Measurements from ENCODE around the gene NRP1. TPM values are rescaled to one million over a fixed set of nuclear protein-coding genes. Genes with fewer than 3 reads are reported as not detected.

The NRP1 gene
- total RNA-seq, 1 donor from 2014 or later: 100 TPM

GRCh38 chr10:33235251-33235884, 99.1 kb downstream of the NRP1 start:
- Mint-ChIP-seq H3K36me3 (ENCODE audit: unreplicated experiment) (peaks cover 7% of the 10 kb centered on the region), H3K4me3 (ENCODE audit: unreplicated experiment) (no peak overlapping the region), H3K4me1 (ENCODE audit: low read depth, unreplicated experiment) (peaks cover 10% of the 10 kb centered on the region), H3K27ac (ENCODE audit: unreplicated experiment) (no peak overlapping the region), H3K27me3 (ENCODE audit: unreplicated experiment) (peaks cover 3% of the 10 kb centered on the region), H3K9me3 (ENCODE audit: unreplicated experiment) (no peaks in the 10 kb centered on the region)
- DNase-seq: no peak
- no peak for TF ChIP-seq CTCF (IDR thresholded peaks at IDR 0.05; ENCODE audit: partially characterized antibody, unreplicated experiment)

- peaks cover 7% of the 10 kb centered on the region for H3K36me3 Mint-ChIP-seq (ENCODE audit: unreplicated experiment)
- H3K4me1 Mint-ChIP-seq (ENCODE audit: low read depth, unreplicated experiment): peaks cover 10% of the 10 kb centered on the region
- peaks cover 3% of the 10 kb centered on the region for H3K27me3 Mint-ChIP-seq (ENCODE audit: unreplicated experiment)
- no peak overlapping the region for H3K27ac Mint-ChIP-seq (ENCODE audit: unreplicated experiment)
- no peaks in the 10 kb centered on the region for H3K9me3 Mint-ChIP-seq (ENCODE audit: unreplicated experiment)
- TF ChIP-seq CTCF (IDR thresholded peaks at IDR 0.05; ENCODE audit: partially characterized antibody, unreplicated experiment): no peak
- DNase-seq: no peak
- no peak overlapping the region for H3K4me3 Mint-ChIP-seq (ENCODE audit: unreplicated experiment)
Measured at GRCh38 chr10:33234831-33235237, 99.6 kb downstream of the NRP1 start.

- TF ChIP-seq CTCF (IDR thresholded peaks at IDR 0.05; ENCODE audit: partially characterized antibody, unreplicated experiment): no peak
- H3K9me3 Mint-ChIP-seq (ENCODE audit: unreplicated experiment): no peaks in the 10 kb centered on the region
- H3K4me1 Mint-ChIP-seq (ENCODE audit: low read depth, unreplicated experiment): peaks cover 17% of the 10 kb centered on the region
- peaks cover 3% of the 10 kb centered on the region for H3K27me3 Mint-ChIP-seq (ENCODE audit: unreplicated experiment)
- peak overlapping the region; percentile 2 for H3K27ac Mint-ChIP-seq (ENCODE audit: unreplicated experiment)
- no peak overlapping the region for H3K4me3 Mint-ChIP-seq (ENCODE audit: unreplicated experiment)
- no peak for DNase-seq
- peaks cover 7% of the 10 kb centered on the region for H3K36me3 Mint-ChIP-seq (ENCODE audit: unreplicated experiment)
Measured at GRCh38 chr10:33233635-33234034, 100.8 kb downstream of the NRP1 start.

GRCh38 chr10:33233221-33233620, 101.2 kb downstream of the NRP1 start:
- no peak overlapping the region for H3K4me3 Mint-ChIP-seq (ENCODE audit: unreplicated experiment)
- H3K27ac Mint-ChIP-seq (ENCODE audit: unreplicated experiment): no peak overlapping the region
- H3K4me1 Mint-ChIP-seq (ENCODE audit: low read depth, unreplicated experiment): peaks cover 15% of the 10 kb centered on the region
- H3K9me3 Mint-ChIP-seq (ENCODE audit: unreplicated experiment): no peaks in the 10 kb centered on the region
- TF ChIP-seq CTCF (IDR thresholded peaks at IDR 0.05; ENCODE audit: partially characterized antibody, unreplicated experiment): no peak
- H3K27me3 Mint-ChIP-seq (ENCODE audit: unreplicated experiment): peaks cover 3% of the 10 kb centered on the region
- peaks cover 7% of the 10 kb centered on the region for H3K36me3 Mint-ChIP-seq (ENCODE audit: unreplicated experiment)
- DNase-seq: no peak

- Mint-ChIP-seq H3K27ac (ENCODE audit: unreplicated experiment) (no peak overlapping the region), H3K27me3 (ENCODE audit: unreplicated experiment) (peaks cover 3% of the 10 kb centered on the region), H3K9me3 (ENCODE audit: unreplicated experiment) (no peaks in the 10 kb centered on the region), H3K4me1 (ENCODE audit: low read depth, unreplicated experiment) (peaks cover 14% of the 10 kb centered on the region), H3K4me3 (ENCODE audit: unreplicated experiment) (no peak overlapping the region), H3K36me3 (ENCODE audit: unreplicated experiment) (peaks cover 7% of the 10 kb centered on the region)
- DNase-seq: no peak
- TF ChIP-seq CTCF (IDR thresholded peaks at IDR 0.05; ENCODE audit: partially characterized antibody, unreplicated experiment): no peak
Measured at GRCh38 chr10:33231621-33232350, 102.7 kb downstream of the NRP1 start.
